ENCODE data around the gene UXS1.

DNA sequence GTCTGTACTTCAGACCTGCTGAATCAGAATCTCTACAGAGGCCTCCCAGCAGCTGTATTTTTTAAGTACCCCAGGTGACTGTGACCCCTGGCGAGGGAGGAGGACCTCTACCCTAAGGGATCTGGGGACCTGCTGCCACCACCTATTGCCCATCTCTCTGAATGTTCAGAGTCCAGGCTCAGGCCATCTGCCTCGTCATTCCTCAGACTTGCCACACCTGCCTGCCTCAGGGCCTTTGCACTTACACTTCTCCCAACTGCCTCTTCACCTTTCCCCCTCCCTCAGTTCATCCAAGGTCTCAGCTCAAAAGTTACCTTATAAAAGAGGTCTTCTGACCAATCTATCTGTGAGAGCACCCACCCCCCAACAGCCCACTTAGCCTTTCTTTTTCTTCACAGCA is 21.5 kb downstream of the UXS1 start:
- TF ChIP-seq, protein P1, sequence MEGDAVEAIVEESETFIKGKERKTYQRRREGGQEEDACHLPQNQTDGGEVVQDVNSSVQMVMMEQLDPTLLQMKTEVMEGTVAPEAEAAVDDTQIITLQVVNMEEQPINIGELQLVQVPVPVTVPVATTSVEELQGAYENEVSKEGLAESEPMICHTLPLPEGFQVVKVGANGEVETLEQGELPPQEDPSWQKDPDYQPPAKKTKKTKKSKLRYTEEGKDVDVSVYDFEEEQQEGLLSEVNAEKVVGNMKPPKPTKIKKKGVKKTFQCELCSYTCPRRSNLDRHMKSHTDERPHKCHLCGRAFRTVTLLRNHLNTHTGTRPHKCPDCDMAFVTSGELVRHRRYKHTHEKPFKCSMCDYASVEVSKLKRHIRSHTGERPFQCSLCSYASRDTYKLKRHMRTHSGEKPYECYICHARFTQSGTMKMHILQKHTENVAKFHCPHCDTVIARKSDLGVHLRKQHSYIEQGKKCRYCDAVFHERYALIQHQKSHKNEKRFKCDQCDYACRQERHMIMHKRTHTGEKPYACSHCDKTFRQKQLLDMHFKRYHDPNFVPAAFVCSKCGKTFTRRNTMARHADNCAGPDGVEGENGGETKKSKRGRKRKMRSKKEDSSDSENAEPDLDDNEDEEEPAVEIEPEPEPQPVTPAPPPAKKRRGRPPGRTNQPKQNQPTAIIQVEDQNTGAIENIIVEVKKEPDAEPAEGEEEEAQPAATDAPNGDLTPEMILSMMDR (IDR thresholded peaks at IDR 0.05; ENCODE audit: borderline replicate concordance, extremely low read depth, low read length, poor library complexity, severe bottlenecking), result no peak
- TF ChIP-seq EZH2 (IDR thresholded peaks at IDR 0.05; ENCODE audit: borderline replicate concordance, low read depth, low read length, severe bottlenecking), result no peak

Data from DND-41 (cell line).